GM08714 (cell line): ENCODE measurements around the gene PHF20.

Experiments
- H3K4me3 ChIP-seq: fragments of 200-500 bp; sonication (Bioruptor generic); 2 replicates; pipeline ENCODE4 v1.5.1; 2014; ENCODE audit warnings: mild to moderate bottlenecking, low read length, inconsistent platforms
- ZNF274 ChIP-seq: IDR thresholded peaks from 2 replicates; pipeline ENCODE4 v1.6.1; 2012; ENCODE audit warnings: mild to moderate bottlenecking, low read depth, low read length

The PHF20 gene

DNA sequence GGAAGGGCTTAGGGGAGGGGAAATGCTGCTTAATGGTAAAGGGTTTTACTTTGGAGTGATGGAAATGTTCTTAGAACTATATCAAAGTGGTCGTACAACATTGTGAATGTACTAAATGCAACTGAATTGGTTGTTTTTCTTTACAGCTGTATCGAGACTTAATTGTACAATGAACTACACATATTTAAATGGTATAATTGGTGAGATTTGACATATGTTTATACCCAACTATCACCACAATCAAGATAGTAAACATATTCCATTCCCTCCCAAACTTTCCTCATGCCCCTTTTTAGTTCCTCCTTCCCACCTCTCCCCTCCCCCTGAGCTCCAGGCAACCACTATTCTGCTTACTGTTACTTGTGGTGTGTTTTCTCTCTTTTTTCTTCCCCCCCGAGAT lies 138.4 kb downstream of the PHF20 start:
- TF ChIP-seq ZNF274 = no peak
- H3K4me3 ChIP-seq = no peak overlapping the region

DNA sequence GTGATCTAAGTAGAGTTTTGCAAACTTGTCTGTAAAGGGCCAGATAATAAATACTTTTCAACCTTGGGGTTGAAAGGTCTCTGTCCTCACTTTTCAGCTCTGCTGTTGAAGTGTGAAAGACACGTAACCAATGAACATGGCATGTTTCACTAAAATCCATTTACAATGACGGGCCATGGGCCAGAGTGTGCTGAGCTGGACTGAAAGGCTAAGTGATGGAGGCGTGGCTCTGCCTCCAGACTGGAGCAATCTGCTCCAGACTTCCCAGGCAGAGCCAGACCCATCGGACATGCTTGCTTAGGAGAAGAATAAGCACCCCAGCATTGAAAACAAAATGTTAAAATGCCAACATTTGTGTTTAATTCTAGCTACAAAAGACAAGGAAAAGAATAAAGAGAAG lies 141.1 kb downstream of the PHF20 start:
- TF ChIP-seq ZNF274 = no peak
- no peak overlapping the region for H3K4me3 ChIP-seq

DNA sequence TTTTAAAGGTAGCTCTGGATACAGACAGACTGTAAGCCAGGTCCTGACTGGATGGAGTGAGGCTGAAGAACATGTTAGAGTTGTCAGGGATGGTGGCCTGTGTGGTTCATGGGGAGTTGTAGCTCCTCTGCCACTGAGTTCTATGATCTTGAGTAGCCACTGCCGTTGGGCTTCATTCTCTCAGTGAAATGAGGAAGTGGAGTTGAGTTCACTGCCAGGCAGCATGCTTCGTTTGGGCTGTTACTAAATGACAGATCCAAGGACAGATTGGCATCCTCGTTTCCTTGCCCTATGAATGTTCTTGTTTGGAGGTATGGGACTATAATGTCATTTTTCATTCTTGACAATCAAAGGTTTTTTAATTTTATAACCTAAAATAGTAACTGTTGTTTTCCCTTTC lies 145.3 kb downstream of the PHF20 start:
- H3K4me3 ChIP-seq = no peak overlapping the region
- no peak for TF ChIP-seq ZNF274

DNA sequence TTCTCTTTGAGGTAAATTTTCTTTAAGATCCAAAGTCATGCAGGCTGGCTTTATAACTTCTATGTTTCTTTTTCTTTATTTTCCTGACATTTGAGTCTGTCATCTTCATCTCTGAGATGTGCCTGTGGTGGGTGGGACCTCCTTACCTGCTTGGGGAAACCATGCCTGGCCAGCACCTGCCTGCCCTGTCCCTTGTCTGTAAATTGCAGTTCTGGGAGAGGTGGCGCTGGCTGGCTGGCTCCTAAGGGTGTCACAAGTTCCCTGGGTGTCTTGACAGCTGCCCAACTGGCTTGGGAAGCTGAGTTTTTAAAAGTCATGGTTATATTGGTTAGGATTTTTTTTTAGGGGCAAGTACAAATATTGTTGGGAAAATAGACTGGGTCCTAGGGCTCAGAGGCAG lies 146.2 kb downstream of the PHF20 start:
- no peak overlapping the region for H3K4me3 ChIP-seq
- no peak for TF ChIP-seq ZNF274

DNA sequence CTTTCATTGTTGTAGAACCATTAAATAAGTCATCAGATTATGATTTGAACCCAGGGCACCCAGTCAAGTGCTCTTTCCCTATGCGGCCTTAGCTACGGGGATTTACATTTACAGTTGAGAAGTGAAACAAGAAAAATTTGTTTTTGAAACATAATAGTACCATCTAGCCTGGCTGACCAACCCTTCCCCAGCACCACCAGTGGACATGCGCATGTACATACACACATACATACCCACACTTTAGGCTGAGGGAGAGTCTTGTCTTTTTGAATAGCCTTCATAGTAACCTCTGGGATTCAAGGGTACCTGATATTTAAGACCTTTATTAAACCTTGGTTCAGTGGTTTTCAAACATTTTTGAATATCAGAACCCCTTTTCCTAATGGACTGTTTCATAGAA lies 148.7 kb downstream of the PHF20 start:
- no peak for TF ChIP-seq ZNF274
- H3K4me3 ChIP-seq = no peak overlapping the region

DNA sequence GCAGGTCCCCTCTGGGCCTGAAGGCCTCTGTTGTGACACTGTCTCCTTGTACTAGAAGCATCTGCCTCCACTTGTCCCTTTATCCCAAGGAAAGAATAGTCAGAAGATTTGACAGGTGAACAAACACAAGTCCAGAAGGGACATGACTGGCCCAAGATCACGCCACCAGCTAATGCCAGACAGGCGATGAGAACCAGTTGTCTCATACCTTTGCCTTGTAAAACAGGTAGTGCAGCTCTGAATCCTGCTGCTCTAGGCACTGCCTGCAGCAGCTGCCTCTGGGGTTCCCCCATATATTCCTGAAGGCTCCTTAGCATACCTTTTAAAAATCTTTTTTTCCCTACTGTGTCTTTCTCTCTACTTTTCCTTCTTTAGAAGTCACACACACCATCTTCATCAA lies 157.5 kb downstream of the PHF20 start:
- H3K4me3 ChIP-seq = no peak overlapping the region
- no peak for TF ChIP-seq ZNF274

DNA sequence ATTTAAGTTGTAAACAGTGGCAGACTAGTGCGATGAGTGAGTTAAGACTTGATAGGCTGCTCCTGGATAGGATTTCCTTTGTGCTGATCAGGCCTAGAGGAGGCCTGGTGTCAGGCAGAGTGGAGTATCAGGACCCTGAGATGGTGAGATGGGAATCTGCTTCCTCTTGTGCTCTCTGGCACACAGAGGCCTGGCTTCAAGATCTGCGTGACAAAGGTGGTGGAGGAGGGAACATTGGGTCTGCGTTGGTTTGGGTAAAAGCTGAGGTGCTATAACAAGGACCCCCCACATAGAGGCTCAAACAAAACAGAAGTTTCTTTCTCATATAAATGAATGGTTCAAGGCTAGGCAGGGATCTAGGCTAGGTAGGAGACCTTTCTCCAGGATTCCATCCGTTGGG lies 162.2 kb downstream of the PHF20 start:
- no peak for TF ChIP-seq ZNF274
- no peak overlapping the region for H3K4me3 ChIP-seq

DNA sequence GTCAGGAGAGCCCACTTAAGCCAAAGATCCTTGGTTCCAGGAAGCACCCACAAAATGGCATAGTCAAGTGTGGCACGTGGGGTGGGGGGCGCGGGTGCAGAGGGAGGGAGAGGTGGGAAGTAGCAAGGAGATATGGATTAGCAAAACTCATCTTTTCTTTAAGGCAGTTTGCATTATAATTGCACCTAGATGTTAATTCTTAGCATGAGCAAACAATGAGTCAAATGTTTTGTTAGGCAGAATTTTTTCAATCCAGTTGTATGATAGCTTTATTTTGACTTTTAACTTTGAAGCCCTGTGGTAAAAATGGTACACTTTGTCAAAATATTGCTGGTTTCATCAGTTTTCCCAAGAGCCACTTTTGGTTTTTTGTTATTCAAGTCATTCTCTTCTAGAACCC lies 167.4 kb downstream of the PHF20 start:
- TF ChIP-seq ZNF274 = no peak
- H3K4me3 ChIP-seq = no peak overlapping the region

DNA sequence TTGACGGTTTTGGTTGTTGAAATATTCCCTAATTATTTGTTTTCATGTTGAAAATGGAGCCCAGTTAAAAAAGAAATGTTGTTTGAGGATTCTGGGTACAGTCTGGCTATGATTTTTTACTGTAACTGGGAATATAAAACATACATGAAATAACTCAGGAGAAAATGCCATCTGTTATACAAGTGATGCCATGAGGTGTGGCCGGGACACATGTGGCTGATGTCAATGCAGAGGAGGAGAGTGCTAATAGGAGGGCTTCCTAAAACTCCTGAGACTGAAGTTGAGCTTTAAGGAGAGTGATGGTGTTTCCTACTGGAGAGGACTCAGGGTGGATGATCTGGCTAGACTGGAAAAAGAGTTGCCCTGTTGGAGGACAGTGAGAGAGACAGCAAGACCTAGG lies 169.8 kb downstream of the PHF20 start:
- H3K4me3 ChIP-seq = no peak overlapping the region
- no peak for TF ChIP-seq ZNF274

DNA sequence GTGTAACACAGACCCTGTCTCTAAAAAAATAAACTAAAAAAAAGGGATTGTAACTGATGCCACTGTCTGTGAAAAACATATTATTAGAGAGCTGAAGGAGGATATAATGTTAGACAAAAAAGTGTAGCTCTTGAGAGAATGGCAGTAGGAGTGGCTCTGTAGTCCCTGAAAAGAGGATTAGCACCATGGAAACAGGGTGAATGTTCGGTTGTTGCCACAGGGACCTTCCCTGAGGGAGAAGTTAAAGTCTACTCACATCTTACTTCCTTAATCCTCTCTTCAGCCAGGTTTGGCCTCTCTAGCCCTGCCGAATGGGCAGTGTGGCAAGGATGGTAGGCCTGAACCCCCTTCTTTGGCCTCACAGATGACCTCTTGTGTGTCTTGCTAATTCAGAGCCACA lies 170.4 kb downstream of the PHF20 start:
- no peak overlapping the region for H3K4me3 ChIP-seq
- TF ChIP-seq ZNF274 = no peak

DNA sequence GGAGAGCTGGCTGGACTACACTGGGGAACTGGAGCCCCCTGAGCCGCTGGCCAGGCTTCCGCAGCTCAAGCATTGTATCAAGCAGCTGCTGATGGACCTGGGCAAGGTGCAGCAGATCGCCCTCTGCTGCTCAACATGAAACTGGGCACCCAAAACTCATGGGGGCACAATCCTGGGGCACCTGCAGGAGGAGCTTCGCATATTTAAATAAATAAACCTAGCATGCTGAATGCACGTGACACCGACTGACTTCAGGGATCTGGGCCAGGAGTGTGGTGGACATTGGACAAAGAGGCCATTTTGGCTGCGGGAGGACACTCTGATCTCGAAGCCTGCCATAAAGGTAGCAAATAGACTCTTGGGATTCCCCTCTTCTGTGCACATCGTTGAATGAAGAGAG lies 175.7 kb downstream of the PHF20 start:
- TF ChIP-seq ZNF274 = no peak
- H3K4me3 ChIP-seq = no peak overlapping the region

DNA sequence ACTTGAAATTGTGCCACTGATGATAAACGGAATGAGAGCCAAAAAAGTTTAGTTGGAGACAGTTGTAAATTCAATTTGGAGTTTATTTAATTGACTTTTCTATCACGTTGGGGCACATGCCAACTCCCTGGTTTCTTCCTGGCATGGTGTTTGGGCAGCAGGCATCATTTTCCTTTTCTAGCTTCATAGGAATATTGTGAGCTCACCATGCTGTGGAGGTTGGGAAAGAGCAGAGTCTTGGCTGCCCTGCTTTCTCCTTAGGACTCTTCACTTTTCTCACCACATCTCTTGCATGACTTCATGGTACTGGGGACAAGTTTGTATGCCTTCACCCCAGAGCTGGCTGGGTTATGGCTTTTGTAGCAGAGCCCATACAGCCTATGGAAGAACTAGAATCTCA lies 176.1 kb downstream of the PHF20 start:
- no peak overlapping the region for H3K4me3 ChIP-seq
- no peak for TF ChIP-seq ZNF274

DNA sequence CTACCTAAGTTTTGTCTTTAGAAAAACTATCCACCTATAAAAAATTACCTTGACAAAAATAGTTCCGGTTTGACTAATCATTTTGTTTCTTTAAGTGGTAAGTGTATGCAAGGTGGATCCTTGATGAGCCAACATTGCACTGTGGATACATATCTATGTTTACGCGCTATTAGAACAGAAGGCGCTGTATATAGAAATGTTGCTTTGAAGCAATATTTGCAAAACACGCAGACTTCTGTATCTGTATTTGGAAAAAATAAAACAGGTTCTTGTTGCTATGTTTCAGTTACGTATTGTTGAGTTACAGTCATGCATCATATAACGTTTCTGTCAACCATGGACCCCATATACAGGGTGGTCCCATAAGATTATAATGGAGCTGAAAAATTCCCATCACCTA lies 178.3 kb downstream of the PHF20 start:
- H3K4me3 ChIP-seq = no peak overlapping the region
- no peak for TF ChIP-seq ZNF274

DNA sequence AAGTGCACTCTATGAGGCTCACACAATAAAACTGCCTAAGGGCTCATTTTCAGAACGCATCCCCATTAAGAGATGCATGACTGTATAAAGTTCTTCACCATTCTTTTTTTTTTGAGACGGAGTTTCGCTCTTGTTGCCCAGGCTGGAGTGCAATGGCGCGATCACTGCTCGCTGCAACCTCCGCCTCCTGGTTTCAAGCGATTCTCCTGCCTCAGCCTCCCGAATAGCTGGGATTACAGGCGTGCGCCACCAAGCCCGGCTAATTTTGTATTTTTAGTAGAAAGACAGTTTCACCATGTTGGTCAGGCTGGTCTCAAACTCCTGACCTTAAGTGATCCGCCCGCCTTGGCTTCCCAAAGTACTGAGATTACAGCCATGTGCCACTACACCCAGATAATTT lies 180.3 kb downstream of the PHF20 start:
- peak overlapping the region; percentile 98; the same call in 1 of the 2 replicates for H3K4me3 ChIP-seq

DNA sequence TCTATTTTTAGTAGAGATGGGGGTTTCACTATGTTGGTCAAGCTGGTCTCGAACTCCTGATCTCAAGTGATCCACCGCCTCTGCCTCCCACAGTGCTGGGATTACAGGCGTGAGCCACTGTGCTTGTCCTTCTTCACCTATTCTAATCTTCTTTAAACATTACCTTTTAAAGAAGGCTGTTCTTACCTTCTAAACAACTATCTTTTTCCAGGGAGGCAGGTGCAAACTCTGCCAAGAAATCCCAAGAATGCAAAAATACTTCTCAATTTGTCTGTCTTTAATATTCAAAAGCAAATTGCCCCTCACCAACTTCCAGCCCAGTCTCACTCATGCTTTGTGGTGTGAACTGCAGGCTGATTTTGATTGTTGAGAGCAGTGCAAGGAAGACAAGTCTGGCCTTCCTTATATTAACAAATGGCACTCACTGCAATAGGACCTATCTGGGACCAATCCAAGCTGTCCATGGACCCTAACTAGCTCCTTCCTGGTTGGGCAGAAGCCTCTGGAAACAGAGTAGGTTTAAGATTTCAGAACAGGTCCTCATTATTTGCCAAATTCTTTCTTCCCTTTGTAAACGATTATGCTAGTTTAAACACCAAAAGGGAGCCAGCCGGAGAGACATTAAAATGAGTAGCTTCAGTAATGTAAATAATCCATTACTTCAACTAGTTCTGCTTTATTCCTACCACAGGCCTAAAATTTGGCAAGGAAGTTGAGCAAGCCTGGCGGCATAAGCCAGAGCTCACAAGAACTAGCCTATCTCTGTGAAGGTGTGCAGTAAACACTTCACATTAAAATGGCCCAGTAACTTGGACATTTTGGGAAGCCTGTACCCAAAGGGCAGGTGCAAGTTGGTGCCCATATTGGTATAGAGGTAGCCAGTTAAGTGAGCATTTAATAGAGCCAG lies 180.9 kb downstream of the PHF20 start:
- peak overlapping the region; percentile 98 for H3K4me3 ChIP-seq
- TF ChIP-seq ZNF274 = no peak
